ENCODE measurements around the gene RBM18. TPM values are rescaled to one million over a fixed set of nuclear protein-coding genes. Genes with fewer than 3 reads are reported as not detected.
A peak's percentile ranks its signal among the peaks of the same experiment; 100 is the strongest.

RBM18 gene
- total RNA-seq, 1 donor from 2014 or later = 37.3 TPM

GRCh38 chr9:122213589-122214413, 50.8 kb downstream of the RBM18 start:
- intact Hi-C loops (cut with DNase I) = no loop called here
- ATAC-seq (ENCODE audit: poor library complexity) (peak; percentile 36), DNase-seq (peak; percentile 45)

GRCh38 chr9:122213102-122213588, 51.5 kb downstream of the RBM18 start:
- intact Hi-C loops (cut with DNase I) = no loop called here
- ATAC-seq (ENCODE audit: poor library complexity) = no peak
- DNase-seq = no peak

GRCh38 chr9:122212473-122213004, 52.1 kb downstream of the RBM18 start:
- no peak for DNase-seq
- intact Hi-C loops (cut with DNase I) = no loop called here
- ATAC-seq (ENCODE audit: poor library complexity) = no peak

GRCh38 chr9:122209451-122209850, 55.2 kb downstream of the RBM18 start:
- intact Hi-C loops (cut with DNase I) = no loop called here
- no peak for ATAC-seq (ENCODE audit: poor library complexity)
- DNase-seq = no peak

GRCh38 chr9:122207096-122207495, 57.5 kb downstream of the RBM18 start:
- ATAC-seq (ENCODE audit: poor library complexity) = no peak
- intact Hi-C loops (cut with DNase I) = no loop called here
- no peak for DNase-seq

- no peak for ATAC-seq (ENCODE audit: poor library complexity)
- DNase-seq = no peak
Measured at GRCh38 chr9:122206118-122207046, 58.3 kb downstream of the RBM18 start.

GRCh38 chr9:122205176-122205575, 59.5 kb downstream of the RBM18 start:
- no peak for DNase-seq
- ATAC-seq (ENCODE audit: poor library complexity) = no peak
- intact Hi-C loops (cut with DNase I) = no loop called here

More at GRCh38 chr9:122206118-122207046, 58.3 kb downstream of the RBM18 start:
- intact Hi-C loops (cut with DNase I) = no loop called here

- DNase-seq (no peak), ATAC-seq (ENCODE audit: poor library complexity) (no peak)
- intact Hi-C loops (cut with DNase I) = no loop called here
Measured at GRCh38 chr9:122204491-122204890, 60.1 kb downstream of the RBM18 start.

- ATAC-seq (ENCODE audit: poor library complexity) (no peak), DNase-seq (no peak)
- intact Hi-C loops (cut with DNase I) = no loop called here
Measured at GRCh38 chr9:122204055-122204454, 60.6 kb downstream of the RBM18 start.

GRCh38 chr9:122202111-122202510, 62.5 kb downstream of the RBM18 start:
- intact Hi-C loops (cut with DNase I) = no loop called here
- ATAC-seq (ENCODE audit: poor library complexity) (peak; percentile 76), DNase-seq (no peak)

- intact Hi-C loops (cut with DNase I) = no loop called here
- DNase-seq = no peak
- ATAC-seq (ENCODE audit: poor library complexity) = no peak
Measured at GRCh38 chr9:122201641-122202040, 63.0 kb downstream of the RBM18 start.

GRCh38 chr9:122200960-122201595, 63.6 kb downstream of the RBM18 start:
- DNase-seq (no peak), ATAC-seq (ENCODE audit: poor library complexity) (peak; percentile 20)
- intact Hi-C loops (cut with DNase I) = no loop called here

GRCh38 chr9:122197882-122198281, 66.8 kb downstream of the RBM18 start:
- intact Hi-C loops (cut with DNase I) = no loop called here
- ATAC-seq (ENCODE audit: poor library complexity) = no peak
- DNase-seq = no peak

GRCh38 chr9:122197426-122197825, 67.2 kb downstream of the RBM18 start:
- intact Hi-C loops (cut with DNase I) = no loop called here
- no peak for ATAC-seq (ENCODE audit: poor library complexity)
- no peak for DNase-seq

GRCh38 chr9:122195875-122196274, 68.8 kb downstream of the RBM18 start:
- intact Hi-C loops (cut with DNase I) = no loop called here
- ATAC-seq (ENCODE audit: poor library complexity) (no peak), DNase-seq (no peak)

- ATAC-seq (ENCODE audit: poor library complexity) (no peak), DNase-seq (no peak)
- intact Hi-C loops (cut with DNase I) = no loop called here
Measured at GRCh38 chr9:122193651-122194050, 71.0 kb downstream of the RBM18 start.

- no peak for DNase-seq
- intact Hi-C loops (cut with DNase I) = no loop called here
- ATAC-seq (ENCODE audit: poor library complexity) = no peak
Measured at GRCh38 chr9:122192914-122193525, 71.6 kb downstream of the RBM18 start.

GRCh38 chr9:122192261-122192875, 72.3 kb downstream of the RBM18 start:
- no peak for ATAC-seq (ENCODE audit: poor library complexity)
- intact Hi-C loops (cut with DNase I) = no loop called here
- no peak for DNase-seq
